PC-9 (cell line): Measurements from ENCODE around the gene CDH13. TPM values are rescaled to one million over a fixed set of nuclear protein-coding genes. Genes with fewer than 3 reads are reported as not detected.

Source experiments
- BruUV-seq: library from RNA; stranded (reverse); fragments of 400-500 nt; replicated peaks from 2 replicates; lab custom pipeline; 2021; lab: Mats Ljungman, UMichigan
- CTCF ChIA-PET: fragments of 300-600 bp; sonication (Branson Sonifier 250); formaldehyde crosslinking; loops from one replicate; lab custom pipeline; 2022; ENCODE audit warnings: antibody characterized with exemption; lab: Charles Lee
- POLR2A ChIA-PET: fragments of 300-600 bp; sonication (Branson Sonifier 250); formaldehyde crosslinking; loops from one replicate; lab custom pipeline; 2022; ENCODE audit warnings: antibody characterized with exemption; ENCODE audit not compliant: unreplicated experiment; lab: Charles Lee
- DNase-seq, 2 experiments: peaks; one replicate each; pipeline versions ENCODE4 v3.0.0 to v3.0.0-alpha.2; 2015 to 2022; ENCODE audit warnings: mixed read lengths in 1 of 2
- H2AFZ ChIP-seq: fragments of 200-600 bp; sonication (generic); 2 replicates; pipeline ENCODE4 v1.8.1; 2017; ENCODE audit warnings: antibody characterized with exemption
- H3F3A ChIP-seq: fragments of 200-600 bp; sonication (generic); 2 replicates; pipeline ENCODE4 v1.8.1; 2017; ENCODE audit warnings: antibody characterized with exemption, mild to moderate bottlenecking, low read depth; ENCODE audit not compliant: insufficient read depth
- H3K27ac ChIP-seq: fragments of 200-600 bp; sonication (generic); 2 replicates; pipeline ENCODE4 v1.6.1; 2016; ENCODE audit warnings: mixed run types
- H3K27me3 ChIP-seq: fragments of 200-600 bp; sonication (generic); 2 replicates; pipeline ENCODE4 v1.6.1; 2016; ENCODE audit warnings: low read depth, mixed run types; ENCODE audit not compliant: insufficient read depth
- H3K36me3 ChIP-seq: fragments of 200-600 bp; sonication (generic); 2 replicates; pipeline ENCODE4 v1.6.1; 2016; ENCODE audit warnings: low read depth, mixed run types
- H3K4me1 ChIP-seq: fragments of 200-600 bp; sonication (generic); replicated peaks from 2 replicates; pipeline ENCODE4 v1.6.1; 2016; ENCODE audit warnings: mixed run types; ENCODE audit not compliant: insufficient read depth
- H3K4me2 ChIP-seq: fragments of 200-600 bp; sonication (generic); 2 replicates; pipeline ENCODE4 v1.6.1; 2017; ENCODE audit warnings: mixed run types
- H3K4me3 ChIP-seq: fragments of 200-600 bp; sonication (generic); 2 replicates; pipeline ENCODE4 v1.6.1; 2016; ENCODE audit warnings: mixed run types
- H3K79me2 ChIP-seq: fragments of 200-600 bp; sonication (generic); 2 replicates; pipeline ENCODE4 v1.6.1; 2017; ENCODE audit warnings: low read depth, mixed run types
- H3K9me2 ChIP-seq: fragments of 200-600 bp; sonication (generic); 2 replicates; pipeline ENCODE4 v1.8.1; 2017; ENCODE audit warnings: mild to moderate bottlenecking; ENCODE audit not compliant: insufficient read depth
- H3K9me3 ChIP-seq: fragments of 200-600 bp; sonication (generic); 2 replicates; pipeline ENCODE4 v1.8.1; 2016; ENCODE audit warnings: low read depth; ENCODE audit not compliant: insufficient read depth
- H4K20me1 ChIP-seq: fragments of 200-600 bp; sonication (generic); 2 replicates; pipeline ENCODE4 v1.8.1; 2017; ENCODE audit not compliant: insufficient read depth
- CTCF ChIP-seq: fragments of 200-600 bp; sonication (generic); conservative IDR thresholded peaks from 2 replicates; pipeline ENCODE4 v1.6.1; 2017; ENCODE audit warnings: mixed run types, antibody characterized with exemption, mild to moderate bottlenecking, moderate library complexity
- EZH2 ChIP-seq: fragments of 200-600 bp; sonication (generic); IDR thresholded peaks from 2 replicates; pipeline ENCODE4 v1.8.0; 2017; ENCODE audit warnings: antibody characterized with exemption, low read depth
- intact Hi-C: fragments of 100-400 bp; cut with micrococcal nuclease; formaldehyde crosslinking; loops from one replicate; pipeline ENCODE4 v1.10.0; 2022; ENCODE audit not compliant: unreplicated experiment
- total RNA-seq: library from RNA; stranded (reverse); gene quantifications from 2 replicates; pipeline ENCODE4 v1.2.3, GENCODE V29; 2021

Gene CDH13
- total RNA-seq, 1 experiment from 2014 or later = 0.24 TPM

DNA sequence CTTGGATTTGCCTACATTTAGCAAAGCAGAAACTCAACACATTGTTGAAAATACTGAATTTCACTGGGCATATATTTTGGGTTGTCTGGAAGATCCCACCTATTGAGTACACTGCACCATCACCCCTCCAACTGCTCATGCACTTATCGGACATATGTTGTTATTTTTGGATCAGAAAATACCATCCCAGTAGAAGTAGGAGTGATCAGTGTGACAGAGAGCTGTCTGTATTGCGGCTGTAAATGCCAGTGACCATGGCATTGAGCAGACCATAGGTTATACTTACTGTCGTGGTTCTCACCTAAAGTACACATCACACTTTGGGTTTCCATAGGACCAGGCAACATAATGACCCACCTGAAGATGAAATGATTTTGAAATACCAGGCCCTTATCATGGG lies 264.7 kb downstream of the CDH13 start:
- intact Hi-C loops = no loop called here
- no peaks in the 10 kb centered on the region for H4K20me1 ChIP-seq
- no peak overlapping the region for H3K4me3 ChIP-seq
- no peaks in the 10 kb centered on the region for H3F3A ChIP-seq
- H3K9me3 ChIP-seq = no peaks in the 10 kb centered on the region
- H3K9me2 ChIP-seq = no peaks in the 10 kb centered on the region
- POLR2A ChIA-PET = no interaction called here
- no peak overlapping the region for H3K4me2 ChIP-seq
- no peaks in the 10 kb centered on the region for H3K27me3 ChIP-seq
- H3K27ac ChIP-seq = no peak overlapping the region
- no peaks in the 10 kb centered on the region for H3K79me2 ChIP-seq
- CTCF ChIA-PET = no interaction called here
- no peaks in the 10 kb centered on the region for H3K4me1 ChIP-seq
- no TSS peak for BruUV-seq
- TF ChIP-seq CTCF (no peak), EZH2 (no peak)
- no peak for DNase-seq
- no peak overlapping the region for H2AFZ ChIP-seq
- no peaks in the 10 kb centered on the region for H3K36me3 ChIP-seq

DNA sequence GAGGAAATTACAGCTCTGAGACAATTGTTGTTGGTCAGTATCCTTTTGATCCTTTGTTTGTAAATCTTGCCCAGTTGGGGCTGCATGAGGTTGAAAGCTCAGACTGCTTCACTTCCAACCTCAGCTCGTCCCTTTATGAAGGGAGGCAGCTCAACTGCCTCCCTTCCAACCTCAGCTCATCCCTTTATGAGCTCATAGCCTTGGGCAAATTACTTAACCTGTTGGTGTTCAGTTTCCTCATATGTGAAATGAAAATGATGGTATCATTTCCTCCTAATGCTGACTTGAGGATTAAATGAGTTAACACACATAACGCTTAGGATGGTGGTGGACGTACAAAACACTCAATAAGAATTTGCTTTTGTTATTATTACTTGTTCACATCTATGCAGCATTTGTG lies 265.1 kb downstream of the CDH13 start:
- Histone ChIP-seq H3K27ac (no peak overlapping the region), H3K9me2 (no peaks in the 10 kb centered on the region), H3K4me1 (no peaks in the 10 kb centered on the region), H3K36me3 (no peaks in the 10 kb centered on the region), H3K4me3 (no peak overlapping the region), H3K27me3 (no peaks in the 10 kb centered on the region), H3K4me2 (no peak overlapping the region), H2AFZ (no peak overlapping the region), H3K79me2 (no peaks in the 10 kb centered on the region), H3K9me3 (no peaks in the 10 kb centered on the region), H4K20me1 (no peaks in the 10 kb centered on the region), H3F3A (no peaks in the 10 kb centered on the region)
- intact Hi-C loops = no loop called here
- POLR2A ChIA-PET = no interaction called here
- no TSS peak for BruUV-seq
- CTCF ChIA-PET = no interaction called here
- no peak for TF ChIP-seq EZH2
- no peak for TF ChIP-seq CTCF
- no peak for DNase-seq

- Histone ChIP-seq H3K27me3 (no peaks in the 10 kb centered on the region), H3K9me3 (no peaks in the 10 kb centered on the region), H3K4me1 (no peaks in the 10 kb centered on the region), H3K4me2 (no peak overlapping the region), H2AFZ (no peak overlapping the region), H3F3A (no peaks in the 10 kb centered on the region), H3K79me2 (no peaks in the 10 kb centered on the region), H4K20me1 (no peaks in the 10 kb centered on the region), H3K9me2 (no peaks in the 10 kb centered on the region), H3K36me3 (no peaks in the 10 kb centered on the region), H3K4me3 (no peak overlapping the region), H3K27ac (no peak overlapping the region)
- BruUV-seq = no TSS peak
- intact Hi-C loops = no loop called here
- TF ChIP-seq EZH2 (no peak), CTCF (no peak)
- POLR2A ChIA-PET = no interaction called here
- CTCF ChIA-PET = no interaction called here
- no peak for DNase-seq
Observed at GRCh38 chr16:82892324-82892723, 265.6 kb downstream of the CDH13 start.
